Caki2 (cell line): ENCODE results near the gene AQP12A. TPM values are rescaled to one million over a fixed set of nuclear protein-coding genes. Genes with fewer than 3 reads are reported as not detected.

Source experiments
- DNase-seq: peaks from one replicate; pipeline ENCODE4 v3.0.0-alpha.2; 2015; ENCODE audit warnings: low read depth
- in situ Hi-C: cut with HindIII; loops from 2 replicates; pipeline ENCODE4 v1.10.0; 2016; ENCODE audit warnings: low sequenced_read_pairs, low pct_unique_long_range_greater_than_20kb, mixed read lengths
- total RNA-seq: library from RNA; depleted of rRNA; stranded (reverse); fragments of >200 nt; shearing (Covaris generic); gene quantifications from 2 replicates; pipeline ENCODE4 v1.2.3, GENCODE V29; 2014; ENCODE audit warnings: low replicate concordance

The AQP12A gene
- total RNA-seq, 1 experiment from 2014 or later = not detected

DNA sequence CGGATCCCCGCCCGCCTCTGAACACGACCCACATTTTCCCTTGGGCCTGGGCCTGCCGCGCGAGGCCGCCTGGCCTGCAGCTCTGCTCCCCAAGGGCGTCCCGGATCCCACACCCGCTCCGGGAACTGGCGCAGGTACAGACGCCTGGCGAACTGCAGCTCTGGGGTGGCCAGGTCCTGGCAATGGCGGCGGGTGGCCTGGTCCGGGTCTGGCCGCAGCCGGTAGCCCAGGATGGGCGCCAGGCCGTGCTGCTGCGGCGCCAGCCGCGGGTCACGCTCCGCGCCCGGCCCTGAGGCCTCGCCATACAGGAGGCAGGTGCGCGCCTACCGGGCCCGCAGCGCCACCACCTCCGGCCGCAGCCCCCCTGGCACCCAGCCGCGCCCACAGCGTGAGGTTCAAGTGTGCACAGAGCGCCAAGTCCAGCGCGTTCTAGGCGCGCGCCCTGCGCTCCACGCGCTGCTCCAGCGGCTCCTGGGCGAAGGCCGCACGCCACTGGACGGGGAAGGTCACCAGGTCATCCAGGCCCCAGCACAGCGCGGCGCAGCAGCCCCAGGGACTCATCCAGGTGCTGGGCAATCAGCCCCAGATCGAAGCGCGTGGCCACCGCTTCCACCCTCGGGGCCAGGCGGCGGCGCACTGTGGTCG is 9.5 kb downstream of the AQP12A start:
- DNase-seq = no peak
- in situ Hi-C loops = no loop called here

GRCh38 chr2:240701736-240702639 is 10.3 kb downstream of the AQP12A start:
- in situ Hi-C loops = no loop called here
- no peak for DNase-seq

DNA sequence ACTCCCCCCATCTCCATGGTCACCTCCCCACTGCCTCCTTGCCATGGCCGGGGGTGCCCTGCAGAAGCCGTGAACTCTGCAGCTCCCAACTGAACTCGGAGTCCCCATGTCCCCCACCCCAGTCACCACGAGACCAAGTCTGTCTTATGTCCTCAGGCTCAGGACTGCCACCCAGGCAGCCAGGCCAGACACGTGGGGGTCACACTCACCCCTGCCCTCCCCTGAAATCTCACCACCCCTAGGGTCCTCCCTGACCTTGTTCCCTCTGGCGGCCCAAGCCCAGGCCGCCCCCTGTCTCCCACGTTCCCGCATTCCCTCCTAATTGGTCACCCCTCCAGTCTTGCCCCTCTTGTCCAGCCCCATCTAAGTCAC is 11.0 kb downstream of the AQP12A start:
- in situ Hi-C loops = no loop called here
- DNase-seq = no peak

- DNase-seq = no peak
- in situ Hi-C loops = no loop called here
Measured at GRCh38 chr2:240703417-240704341, 12.0 kb downstream of the AQP12A start.

GRCh38 chr2:240704651-240705050 is 13.0 kb downstream of the AQP12A start:
- DNase-seq = no peak
- in situ Hi-C loops = no loop called here

DNA sequence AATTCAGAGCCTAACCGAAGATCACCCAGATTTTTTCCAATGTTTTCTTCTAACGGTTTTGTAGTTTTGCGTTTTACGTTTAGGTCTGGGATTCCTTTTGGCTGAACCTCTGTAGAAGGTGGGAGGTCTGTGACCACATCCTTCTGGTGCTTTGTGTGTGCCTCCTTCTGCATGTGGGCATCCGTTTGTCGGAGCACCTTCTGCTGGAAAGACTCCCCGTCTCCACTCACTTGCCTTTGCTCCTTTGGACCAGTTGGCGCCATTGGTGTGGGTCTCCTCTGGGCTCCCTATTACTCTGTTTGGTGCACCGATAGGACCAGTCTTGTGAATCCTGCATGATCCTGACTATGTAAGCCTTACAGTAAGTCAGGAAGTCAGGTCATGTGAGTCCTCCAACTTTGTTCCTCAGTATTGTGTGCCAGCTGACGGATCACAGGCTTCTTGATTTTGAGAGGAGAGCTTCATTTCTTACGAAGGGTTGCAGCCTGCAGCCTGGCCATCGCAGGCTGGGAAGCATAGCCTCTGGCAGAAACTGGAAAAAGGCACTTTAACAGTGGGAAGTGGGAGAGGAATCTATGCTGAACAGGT is 13.6 kb downstream of the AQP12A start:
- DNase-seq = no peak
- in situ Hi-C loops = no loop called here

DNA sequence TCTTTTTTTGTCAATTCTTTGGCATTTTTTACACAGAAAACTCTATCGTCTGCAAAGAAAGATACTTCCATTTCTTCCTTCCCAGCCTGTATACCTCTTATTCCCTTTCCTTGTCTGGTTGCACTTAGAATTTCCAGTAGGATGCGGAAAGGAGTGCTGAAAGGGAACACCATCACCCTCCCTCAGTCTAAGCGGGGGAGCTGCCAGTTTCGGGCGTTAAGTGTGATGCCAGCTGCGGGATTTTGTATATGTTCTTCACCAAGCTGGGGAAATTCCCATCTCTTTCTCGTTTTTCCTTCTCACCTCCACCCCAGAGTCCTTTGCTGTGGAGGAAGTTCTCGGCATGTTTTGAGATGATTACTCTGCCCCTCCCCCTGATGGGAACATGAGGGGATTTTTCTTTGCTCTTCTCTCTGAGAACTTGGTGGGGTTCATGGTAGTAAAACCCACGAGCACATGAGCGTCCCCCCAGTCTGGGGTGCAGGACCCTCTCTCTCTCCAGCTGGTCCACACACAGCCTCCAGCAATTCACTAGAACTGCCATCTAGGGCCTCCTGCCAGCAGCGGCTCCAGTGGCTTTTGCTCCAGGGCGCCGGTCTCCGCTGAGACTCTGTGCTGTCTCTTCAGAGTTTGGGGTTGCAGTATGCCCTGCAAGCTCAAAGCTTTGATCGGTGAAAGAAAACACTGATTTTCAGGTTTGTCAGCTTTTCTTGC is 15.5 kb downstream of the AQP12A start:
- DNase-seq = no peak
- in situ Hi-C loops = no loop called here

- DNase-seq = no peak
- in situ Hi-C loops = no loop called here
Measured at GRCh38 chr2:240707821-240708220, 16.2 kb downstream of the AQP12A start.

DNA sequence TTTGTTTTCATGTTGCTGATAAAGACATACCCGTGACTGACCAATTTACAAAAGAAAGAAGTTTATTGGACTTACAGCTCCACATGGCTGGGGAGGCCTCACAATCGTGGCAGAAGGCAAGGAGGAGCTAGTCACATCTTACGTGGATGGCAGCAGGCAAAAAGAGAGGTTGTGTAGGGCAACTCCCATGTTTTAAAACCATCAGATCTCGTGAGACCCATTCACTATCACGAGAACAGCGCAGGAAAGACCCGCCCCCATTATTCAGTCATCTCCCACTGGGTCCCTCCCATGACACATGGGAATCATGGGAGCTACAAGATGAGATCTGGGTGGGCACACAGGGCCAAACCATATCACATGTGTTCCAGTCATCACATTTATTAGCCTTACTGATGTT is 16.8 kb downstream of the AQP12A start:
- in situ Hi-C loops = no loop called here
- DNase-seq = no peak

DNA sequence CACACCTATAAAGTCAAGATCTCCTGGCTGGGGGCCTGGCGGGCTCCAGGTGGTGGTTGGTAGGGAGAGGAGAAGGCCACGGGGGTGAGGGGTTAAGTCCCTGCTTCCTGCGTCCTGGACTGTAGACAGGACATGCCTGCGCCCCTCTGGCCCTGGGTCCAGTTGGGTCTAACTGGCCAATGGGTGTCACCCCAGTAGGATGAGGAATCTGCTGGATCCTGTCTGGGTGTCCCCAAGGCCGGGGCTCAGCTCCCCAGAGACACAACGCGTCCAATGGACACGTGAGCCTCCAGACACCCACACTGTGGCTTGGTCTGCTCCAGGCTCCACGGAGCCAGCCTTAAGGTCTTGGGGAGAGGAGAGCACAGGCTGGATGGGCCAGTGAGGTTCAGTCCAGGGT is 19.6 kb downstream of the AQP12A start:
- in situ Hi-C loops = no loop called here
- no peak for DNase-seq

DNA sequence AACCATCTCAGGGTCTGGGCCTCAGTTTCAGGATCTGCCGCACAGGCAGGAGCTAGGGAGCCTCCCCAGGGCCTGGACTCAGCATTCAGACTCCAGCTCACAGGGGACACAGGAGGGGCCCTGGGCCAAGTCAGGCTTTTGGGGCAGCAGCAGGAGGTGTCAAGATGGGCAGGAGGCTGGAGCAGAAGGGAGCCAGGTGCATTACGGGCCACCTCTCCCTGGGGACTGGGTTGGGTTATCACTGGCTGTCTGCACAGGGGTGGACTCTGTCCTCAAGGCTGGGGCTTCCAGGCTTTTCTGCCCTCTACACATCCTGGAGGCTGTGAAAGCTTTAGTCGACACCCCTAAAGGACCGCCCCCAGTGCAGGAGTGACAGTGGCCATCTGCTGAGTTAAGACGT is 20.0 kb downstream of the AQP12A start:
- in situ Hi-C loops = no loop called here
- DNase-seq = no peak

DNA sequence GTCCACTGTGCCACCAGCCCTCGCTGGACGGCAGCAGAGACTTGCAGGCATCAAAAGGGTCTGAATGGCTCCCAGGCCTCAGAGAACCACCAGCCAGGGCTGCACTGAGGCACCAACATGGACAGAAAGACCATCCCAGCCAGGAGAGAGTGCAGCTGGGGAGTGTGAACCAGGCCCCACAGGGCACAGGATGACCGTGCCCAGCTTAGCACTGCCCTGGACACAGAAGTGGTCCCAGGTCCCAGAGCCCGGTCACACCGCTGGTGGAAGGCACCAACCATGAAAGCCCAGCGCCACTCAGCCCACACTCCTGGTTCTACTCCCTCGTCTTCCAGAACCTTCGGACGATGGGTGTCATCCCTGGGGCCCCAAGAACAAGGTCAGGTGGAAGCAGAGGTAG is 20.5 kb downstream of the AQP12A start:
- in situ Hi-C loops = no loop called here
- DNase-seq = no peak

- in situ Hi-C loops = no loop called here
- DNase-seq = no peak
Measured at GRCh38 chr2:240713071-240713927, 21.6 kb downstream of the AQP12A start.

DNA sequence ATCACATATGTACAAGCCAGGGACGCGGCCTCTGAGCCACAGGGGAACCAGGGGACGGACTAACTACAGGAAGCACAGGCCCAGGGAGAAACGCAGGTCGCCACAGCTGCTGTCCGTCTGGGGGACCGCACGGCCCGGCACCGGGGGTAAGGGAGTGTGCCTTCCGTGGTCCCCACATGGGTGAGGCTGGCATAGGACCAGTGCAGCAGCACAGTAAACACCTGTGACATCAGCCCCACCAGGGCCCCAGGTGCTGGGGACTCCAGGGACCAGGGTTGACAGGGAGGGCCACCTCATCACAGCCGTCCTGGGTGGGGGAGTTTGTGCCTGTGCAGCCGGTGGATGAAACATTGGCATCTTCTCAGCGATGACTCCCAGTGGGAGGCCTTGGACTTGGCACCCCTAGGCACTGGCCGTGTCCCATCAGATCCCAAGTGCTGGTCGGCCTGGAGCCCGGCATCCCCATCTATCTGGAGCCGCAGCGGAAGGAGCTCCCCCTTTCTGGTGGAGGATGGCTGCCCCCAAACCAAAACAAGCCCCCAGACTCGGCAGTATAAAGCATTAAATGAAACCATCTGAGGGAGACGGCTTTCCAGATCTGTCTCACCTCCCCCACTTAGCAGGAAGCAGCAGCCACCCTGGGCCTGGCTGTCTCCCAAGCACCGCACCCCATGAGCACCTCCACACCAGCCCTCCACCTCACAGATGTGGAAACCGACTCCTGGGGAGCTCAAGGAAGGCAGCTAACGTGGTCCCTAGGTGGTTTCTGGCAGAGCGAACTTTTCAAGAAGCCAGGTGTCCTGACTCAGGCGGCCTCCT is 22.5 kb downstream of the AQP12A start:
- in situ Hi-C loops = no loop called here
- DNase-seq = no peak

- DNase-seq = no peak
- in situ Hi-C loops = no loop called here
Measured at GRCh38 chr2:240714747-240715725, 23.4 kb downstream of the AQP12A start.
